GM11168 (cell line): Measurements from ENCODE around the gene SPTSSA.
"Not testable (repeated sequence)": the region's sequence is repeated elsewhere in the genome, so short reads cannot be mapped to it uniquely, and the experiment has no call there.

Experiments used
- in situ Hi-C: fragments of 300-500 bp; cut with MboI; formaldehyde crosslinking; loops from one replicate; pipeline ENCODE4 v1.12.0; 2022; ENCODE audit warnings: low sequenced_read_pairs; ENCODE audit not compliant: unreplicated experiment

SPTSSA gene

GRCh38 chr14:34462132-34462893 lies at the start of gene SPTSSA:
TSS of gene SPTSSA (minus strand) at chr14:34462240. CDS start at chr14:34462207, 33 bp downstream.
- in situ Hi-C loops: no loop called here

GRCh38 chr14:34507884-34508283 lies 45.8 kb upstream of the SPTSSA start:
- in situ Hi-C loops: no loop called here

GRCh38 chr14:34507459-34507858 lies 45.4 kb upstream of the SPTSSA start:
- in situ Hi-C loops: no loop called here

- in situ Hi-C loops: not testable (repeated sequence)
These were observed 43.1 kb upstream of the SPTSSA start for GRCh38 chr14:34505124-34505491.

GRCh38 chr14:34504027-34504426 lies 42.0 kb upstream of the SPTSSA start:
- in situ Hi-C loops: not testable (repeated sequence)

- in situ Hi-C loops: no loop called here
These were observed 40.6 kb upstream of the SPTSSA start for GRCh38 chr14:34502545-34503225.

- in situ Hi-C loops: no loop called here
These were observed 40.0 kb upstream of the SPTSSA start for GRCh38 chr14:34502001-34502400.

GRCh38 chr14:34501004-34501580 lies 39.1 kb upstream of the SPTSSA start:
- in situ Hi-C loops: no loop called here

GRCh38 chr14:34498684-34499412 lies 36.8 kb upstream of the SPTSSA start:
- in situ Hi-C loops: loop anchor here (10.0 kb wide), 1 partner anchor 164 kb away; no protein-coding TSS in a partner anchor

GRCh38 chr14:34496679-34497513 lies 34.9 kb upstream of the SPTSSA start:
- in situ Hi-C loops: loop anchor here (10.0 kb wide), 1 partner anchor 162 kb away; no protein-coding TSS in a partner anchor

GRCh38 chr14:34496007-34496678 lies 34.1 kb upstream of the SPTSSA start:
- in situ Hi-C loops: loop anchor here (10.0 kb wide), 1 partner anchor 161 kb away; no protein-coding TSS in a partner anchor

- in situ Hi-C loops: no loop called here
These were observed 27.3 kb upstream of the SPTSSA start for GRCh38 chr14:34489324-34489723.

- in situ Hi-C loops: no loop called here
These were observed 26.5 kb upstream of the SPTSSA start for GRCh38 chr14:34488528-34488927.

- in situ Hi-C loops: no loop called here
These were observed 22.7 kb upstream of the SPTSSA start for GRCh38 chr14:34484726-34485125.

- in situ Hi-C loops: no loop called here
These were observed 20.4 kb upstream of the SPTSSA start for GRCh38 chr14:34482463-34482862.

GRCh38 chr14:34479694-34480093 lies 17.7 kb upstream of the SPTSSA start:
- in situ Hi-C loops: no loop called here

GRCh38 chr14:34478261-34478660 lies 16.2 kb upstream of the SPTSSA start:
- in situ Hi-C loops: no loop called here

GRCh38 chr14:34476036-34476435 lies 14.0 kb upstream of the SPTSSA start:
- in situ Hi-C loops: not testable (repeated sequence)

GRCh38 chr14:34475163-34475562 lies 13.1 kb upstream of the SPTSSA start:
- in situ Hi-C loops: no loop called here
